T-helper 22 cell (primary cell): ENCODE measurements around the gene TAAR6.
"Not testable (repeated sequence)": the region's sequence is repeated elsewhere in the genome, so short reads cannot be mapped to it uniquely, and the experiment has no call there.

ENCODE experiments used
- DNase-seq: peaks from one replicate; pipeline ENCODE4 v3.0.0-alpha.2; 2020; ENCODE audit warnings: low read depth

TAAR6 gene, protein sequence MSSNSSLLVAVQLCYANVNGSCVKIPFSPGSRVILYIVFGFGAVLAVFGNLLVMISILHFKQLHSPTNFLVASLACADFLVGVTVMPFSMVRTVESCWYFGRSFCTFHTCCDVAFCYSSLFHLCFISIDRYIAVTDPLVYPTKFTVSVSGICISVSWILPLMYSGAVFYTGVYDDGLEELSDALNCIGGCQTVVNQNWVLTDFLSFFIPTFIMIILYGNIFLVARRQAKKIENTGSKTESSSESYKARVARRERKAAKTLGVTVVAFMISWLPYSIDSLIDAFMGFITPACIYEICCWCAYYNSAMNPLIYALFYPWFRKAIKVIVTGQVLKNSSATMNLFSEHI

DNA sequence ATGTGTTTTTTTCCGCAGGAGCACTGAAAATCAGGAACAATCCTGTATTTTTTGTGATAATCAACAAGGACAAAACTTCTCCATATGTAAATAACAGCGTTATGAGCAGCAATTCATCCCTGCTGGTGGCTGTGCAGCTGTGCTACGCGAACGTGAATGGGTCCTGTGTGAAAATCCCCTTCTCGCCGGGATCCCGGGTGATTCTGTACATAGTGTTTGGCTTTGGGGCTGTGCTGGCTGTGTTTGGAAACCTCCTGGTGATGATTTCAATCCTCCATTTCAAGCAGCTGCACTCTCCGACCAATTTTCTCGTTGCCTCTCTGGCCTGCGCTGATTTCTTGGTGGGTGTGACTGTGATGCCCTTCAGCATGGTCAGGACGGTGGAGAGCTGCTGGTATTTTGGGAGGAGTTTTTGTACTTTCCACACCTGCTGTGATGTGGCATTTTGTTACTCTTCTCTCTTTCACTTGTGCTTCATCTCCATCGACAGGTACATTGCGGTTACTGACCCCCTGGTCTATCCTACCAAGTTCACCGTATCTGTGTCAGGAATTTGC lies at the start of gene TAAR6:
TSS of gene TAAR6 (plus strand) at position 102 of the 557 bp plus-strand sequence. CDS start at position 102, 0 bp downstream.
- DNase-seq: no peak

DNA sequence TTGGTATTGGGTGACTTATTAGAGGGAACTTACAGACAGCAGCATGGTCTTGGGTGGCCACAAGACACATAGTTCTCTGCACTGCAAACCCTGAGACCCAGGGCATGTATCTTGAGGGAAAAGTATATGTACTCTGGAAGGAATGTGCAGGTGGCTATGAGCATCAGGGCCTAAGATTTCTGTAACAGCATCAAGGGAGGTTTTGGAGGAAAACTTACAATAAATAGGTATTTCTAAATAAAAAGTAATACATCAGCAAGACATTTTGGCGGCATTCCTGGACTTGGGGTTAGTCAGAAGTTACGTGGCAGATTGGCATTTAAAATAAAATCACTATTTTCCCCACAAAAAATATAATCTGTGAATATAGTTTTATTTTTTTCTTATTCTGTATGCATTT lies 49.2 kb upstream of the TAAR6 start:
- no peak for DNase-seq

DNA sequence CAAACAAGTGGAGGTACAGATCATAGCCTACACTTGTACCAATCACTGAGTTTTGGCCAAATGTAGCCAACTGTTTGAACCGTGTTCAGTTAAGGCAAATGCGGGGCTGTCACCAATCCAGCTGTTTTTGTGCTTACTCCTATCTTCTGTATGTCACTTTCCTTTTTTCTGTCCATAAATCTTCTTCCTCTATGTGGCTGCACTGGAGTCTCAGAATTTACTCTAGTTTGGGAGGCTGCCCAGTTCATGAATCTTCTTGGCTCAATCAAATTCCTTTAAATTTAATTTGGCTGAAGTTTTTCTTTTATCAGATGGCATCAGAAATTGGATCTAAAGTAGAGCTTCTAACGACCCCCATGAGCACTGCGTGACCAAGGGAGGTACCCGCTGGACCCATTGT lies 45.5 kb upstream of the TAAR6 start:
- no peak for DNase-seq

DNA sequence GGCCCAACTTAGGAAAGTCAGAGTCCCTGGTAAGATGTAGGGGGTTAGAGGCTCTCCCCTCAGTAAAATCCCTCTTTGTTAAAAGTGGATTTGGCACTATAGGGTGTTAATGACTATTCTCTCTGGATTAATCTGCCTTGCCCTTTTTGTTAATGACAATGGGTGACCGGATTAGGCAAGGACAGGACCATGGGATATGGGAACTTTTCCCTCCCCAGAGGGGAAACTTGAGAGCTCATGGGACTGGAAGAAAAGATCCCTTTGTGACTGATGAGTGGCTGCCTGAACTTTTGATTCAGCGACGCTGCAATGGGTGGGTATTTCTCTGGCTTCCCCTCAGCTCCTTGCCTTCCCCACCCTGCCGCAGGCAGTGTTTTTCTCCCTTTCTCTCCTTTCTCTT lies 44.3 kb upstream of the TAAR6 start:
- DNase-seq: no peak

DNA sequence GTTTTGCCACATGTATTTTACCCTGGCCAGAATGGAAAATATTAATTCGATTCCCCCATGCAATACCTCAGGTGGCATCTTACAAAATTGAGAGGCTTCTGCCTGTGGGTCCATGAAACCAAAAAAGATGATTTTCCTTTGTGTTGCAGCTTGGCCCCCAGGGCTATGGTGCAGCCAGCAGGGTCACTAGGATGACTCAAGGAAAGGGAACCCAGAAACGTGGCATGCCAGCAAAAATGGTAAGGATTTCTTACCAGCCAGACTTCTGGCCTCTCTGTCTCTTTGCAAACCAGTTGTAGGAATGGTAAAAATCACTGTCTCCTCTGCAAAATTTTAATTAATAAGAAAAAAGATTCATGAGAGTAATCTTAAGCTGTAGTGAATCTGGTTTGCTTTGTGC lies 43.7 kb upstream of the TAAR6 start:
- no peak for DNase-seq

DNA sequence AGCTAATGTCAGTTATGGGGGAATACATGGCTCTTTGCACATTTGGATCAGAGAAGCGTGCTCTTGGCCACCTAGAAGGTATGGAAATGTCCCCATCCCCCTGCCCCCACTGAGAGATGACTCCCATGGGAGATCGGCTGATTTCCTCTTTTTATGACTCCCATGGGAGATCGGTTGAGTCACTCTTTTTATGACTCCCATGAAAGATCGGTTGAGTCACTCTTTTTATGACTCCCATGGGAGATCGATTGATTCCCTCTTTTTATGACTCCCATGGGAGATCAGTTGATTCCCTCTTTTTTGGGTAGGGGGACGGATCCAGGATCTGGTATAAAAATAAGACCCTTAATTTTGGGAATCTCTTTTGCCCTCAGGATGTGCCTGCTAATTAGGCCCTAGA lies 42.3 kb upstream of the TAAR6 start:
- no peak for DNase-seq

DNA sequence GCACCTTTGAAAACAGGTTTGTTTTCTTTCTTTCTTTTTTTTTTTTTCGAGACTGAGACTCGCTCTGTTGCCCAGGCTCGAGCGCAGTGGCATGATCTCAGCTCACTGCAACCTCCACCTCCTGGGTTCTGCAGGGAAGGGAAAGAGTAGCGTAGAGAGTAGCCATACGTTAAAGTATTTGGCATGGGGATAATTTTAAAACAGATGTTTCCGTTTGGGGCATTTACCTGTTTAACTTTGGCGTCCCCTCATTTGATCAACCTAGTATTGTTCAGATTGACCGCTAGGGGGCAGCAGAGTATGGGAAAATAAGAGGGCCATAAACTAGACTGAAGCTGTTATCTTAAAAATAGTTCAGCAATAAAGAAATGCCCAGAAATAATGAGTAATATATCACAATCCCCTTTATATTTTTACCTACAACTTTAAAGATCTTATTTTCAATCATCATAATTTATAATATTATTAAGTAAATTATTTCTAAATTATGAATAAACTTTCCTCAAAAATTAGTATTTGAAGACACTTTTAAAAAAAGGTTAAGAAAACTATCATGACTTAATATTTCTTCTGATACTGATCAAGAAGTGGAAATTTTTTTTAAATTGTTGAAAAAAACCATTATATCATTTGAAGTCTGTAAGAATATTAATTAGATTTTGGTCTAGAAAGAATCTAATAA lies 39.7 kb upstream of the TAAR6 start:
- peak; percentile 12 for DNase-seq

DNA sequence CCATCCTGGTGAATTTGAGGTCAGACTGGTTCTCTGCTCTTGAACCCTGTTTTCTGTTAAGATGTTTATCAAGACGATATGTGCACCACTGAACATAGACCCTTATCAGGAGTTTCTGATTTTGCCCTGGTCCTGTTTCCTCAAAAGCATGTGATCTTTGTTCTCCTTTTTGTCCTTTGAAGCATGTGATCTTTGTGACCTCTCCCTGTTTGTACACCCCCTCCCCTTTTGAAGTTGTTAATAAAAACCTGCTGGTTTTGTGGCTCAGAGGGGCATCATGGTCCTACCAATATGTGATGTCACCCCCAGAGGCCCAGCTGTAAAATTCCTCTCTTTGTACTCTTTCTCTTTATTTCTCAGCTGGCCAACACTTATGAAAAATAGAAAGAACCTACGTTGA lies 35.6 kb upstream of the TAAR6 start:
- DNase-seq: not testable (repeated sequence)

DNA sequence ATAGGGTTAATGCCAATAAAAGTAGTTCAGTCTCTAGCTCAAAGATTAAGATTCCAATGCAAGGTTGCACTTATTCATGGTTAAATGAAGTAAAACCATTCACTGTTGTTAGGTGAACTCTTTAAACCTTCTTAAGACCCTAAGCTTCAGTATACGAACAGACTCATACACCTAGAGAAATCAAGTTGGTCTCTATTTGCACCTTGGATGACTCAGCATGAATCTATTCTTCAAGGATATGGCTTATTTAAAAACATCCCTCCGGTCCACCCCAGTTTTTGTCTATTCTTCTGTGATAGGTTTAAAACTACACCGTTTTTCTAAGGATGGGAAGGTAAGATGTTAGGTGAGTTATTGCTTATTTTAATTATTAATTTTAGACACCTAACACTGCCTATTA lies 33.0 kb upstream of the TAAR6 start:
- no peak for DNase-seq

DNA sequence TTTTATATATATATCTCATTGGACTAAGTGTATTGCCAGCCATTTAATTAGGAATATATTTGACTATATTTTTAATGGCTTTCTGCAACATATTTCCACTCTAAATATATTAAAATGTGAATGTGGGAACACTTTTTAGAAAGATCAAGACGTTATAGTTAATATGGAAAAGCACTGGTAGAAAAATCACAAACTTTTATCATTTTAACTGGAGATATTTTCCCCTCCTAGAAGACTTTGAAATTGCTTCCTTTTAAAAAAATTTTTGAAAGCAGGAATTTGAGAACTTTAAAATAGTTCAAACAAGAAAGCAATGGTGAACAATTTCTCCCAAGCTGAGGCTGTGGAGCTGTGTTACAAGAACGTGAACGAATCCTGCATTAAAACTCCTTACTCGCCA lies 32.1 kb upstream of the TAAR6 start, which contains the start of gene TAAR9:
TSS of gene TAAR9 (plus strand) at position 301 of the 400 bp plus-strand sequence. CDS start at position 314, 13 bp downstream.
- DNase-seq: no peak

DNA sequence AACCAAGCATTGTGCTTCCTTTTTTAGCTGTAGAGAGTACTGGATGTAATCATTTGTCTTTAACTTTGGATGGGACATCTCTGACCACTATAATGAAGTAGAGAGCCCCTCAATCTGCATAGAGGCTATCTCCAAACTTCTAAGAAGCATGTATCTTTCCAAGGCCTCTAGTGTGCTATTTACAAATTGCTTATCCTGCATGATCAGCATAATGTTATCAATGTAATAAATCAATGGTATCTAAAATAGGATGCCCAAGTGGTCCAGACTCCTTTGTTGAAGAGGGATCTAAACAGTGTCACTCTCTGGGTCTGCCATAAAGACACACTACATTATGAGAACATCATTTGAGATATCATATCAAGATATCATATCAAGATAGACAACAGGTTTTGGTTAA lies 25.3 kb upstream of the TAAR6 start:
- no peak for DNase-seq

DNA sequence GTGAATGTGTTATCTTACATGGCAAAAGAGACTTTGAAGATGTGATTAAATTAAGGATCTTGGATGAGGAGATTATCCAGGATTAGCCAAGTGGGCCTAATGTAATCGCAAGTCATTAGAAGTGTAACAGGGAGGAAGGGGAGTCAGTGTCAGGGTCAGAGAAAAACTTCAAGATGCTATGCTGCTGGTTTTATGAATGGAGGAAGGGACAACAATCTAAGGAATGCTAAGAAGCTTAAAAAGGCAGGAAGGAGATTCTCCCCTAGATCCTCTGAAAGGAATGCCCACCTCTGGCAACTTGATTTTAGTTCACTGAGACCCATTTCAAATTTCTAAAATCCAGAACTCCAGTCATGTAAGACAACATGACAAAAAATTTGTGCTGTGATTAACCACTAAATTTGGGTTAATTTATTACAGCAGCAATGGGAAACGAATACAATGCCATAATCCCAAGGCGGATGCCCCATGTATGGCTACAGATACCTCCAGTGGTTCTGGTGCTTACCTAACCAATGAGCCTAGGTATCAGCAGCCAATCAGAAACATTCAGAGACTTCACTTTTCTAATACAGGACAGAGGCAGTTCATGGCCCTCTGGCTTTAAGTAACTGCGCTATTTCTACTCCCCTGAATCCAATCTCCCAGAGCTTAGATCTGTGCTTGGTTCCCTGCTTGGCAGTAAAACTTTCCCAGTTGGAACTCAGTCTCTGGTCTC lies 21.2 kb upstream of the TAAR6 start:
- DNase-seq: no peak

DNA sequence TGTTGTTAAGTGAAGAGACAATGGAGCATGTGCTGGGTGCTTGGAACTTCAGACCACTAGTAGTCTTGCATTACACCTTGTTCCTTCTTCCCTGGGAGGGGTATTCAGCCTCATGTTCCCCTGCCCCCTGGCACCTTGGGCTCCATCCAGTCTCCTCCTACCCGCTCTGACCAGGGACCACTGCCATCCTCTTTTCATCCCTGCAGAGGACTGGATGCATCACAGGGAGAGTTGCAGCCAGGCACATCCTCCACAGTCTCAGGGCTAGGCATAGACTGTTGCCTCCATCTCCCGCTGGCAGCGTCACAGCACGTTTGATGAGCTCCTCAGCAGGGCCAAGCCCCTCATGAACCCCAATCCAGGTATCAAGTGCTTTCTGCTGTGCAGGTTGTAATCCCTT lies 18.9 kb upstream of the TAAR6 start:
- DNase-seq: no peak

DNA sequence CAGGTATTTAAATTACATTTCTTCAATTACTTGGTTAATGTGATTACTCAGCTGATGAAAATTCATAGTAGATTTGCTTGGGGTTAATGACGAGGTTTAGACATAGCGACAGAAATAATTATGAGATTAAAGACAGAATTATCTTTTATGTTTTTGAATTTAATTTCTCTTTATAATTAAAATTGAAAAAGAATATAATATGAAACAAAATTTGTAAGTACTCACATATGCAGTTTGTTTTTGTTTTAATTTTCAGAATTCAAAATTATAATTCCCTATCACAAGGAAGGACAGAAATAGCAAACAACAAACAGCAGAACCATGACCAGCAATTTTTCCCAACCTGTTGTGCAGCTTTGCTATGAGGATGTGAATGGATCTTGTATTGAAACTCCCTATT lies 17.8 kb upstream of the TAAR6 start, which contains the start of gene TAAR8:
TSS of gene TAAR8 (plus strand) at position 301 of the 400 bp plus-strand sequence. CDS start at position 322, 21 bp downstream.
- no peak for DNase-seq

DNA sequence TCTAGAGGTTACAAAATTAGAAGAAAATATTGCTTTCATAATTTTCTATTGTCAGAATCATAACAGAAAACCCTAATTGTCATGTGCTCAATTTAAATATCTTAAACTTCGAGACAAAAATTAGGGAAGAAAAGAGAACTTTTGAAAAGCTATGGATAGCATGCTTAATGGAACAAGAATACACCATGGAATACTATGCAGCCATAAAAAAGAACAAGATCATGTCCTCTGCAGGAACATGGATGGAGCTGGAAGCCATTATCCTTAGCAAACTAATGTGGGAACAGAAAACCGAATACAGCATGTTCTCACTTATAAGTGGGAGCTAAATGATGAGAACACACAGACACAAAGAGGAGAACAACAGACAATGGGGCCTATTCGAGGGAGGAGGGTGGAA lies 10.0 kb upstream of the TAAR6 start:
- not testable (repeated sequence) for DNase-seq

DNA sequence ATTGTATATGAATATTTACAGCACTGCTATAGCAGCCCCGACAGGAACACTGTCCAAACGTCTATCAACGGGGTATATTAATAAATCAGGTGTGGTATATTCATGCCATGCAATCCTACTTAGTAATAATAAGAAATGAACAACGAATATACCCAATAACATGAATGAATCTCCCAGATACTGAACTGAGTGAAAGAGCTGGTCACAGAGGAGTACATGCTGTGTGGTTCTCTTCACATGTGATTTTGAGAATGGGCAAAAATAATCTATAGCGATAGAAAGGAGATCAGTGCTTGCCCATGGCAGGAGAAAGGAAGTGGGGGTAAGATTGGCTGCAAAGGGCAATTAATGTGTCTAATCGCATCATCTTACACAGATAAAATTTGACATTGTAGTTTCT lies 3.7 kb upstream of the TAAR6 start:
- DNase-seq: no peak

DNA sequence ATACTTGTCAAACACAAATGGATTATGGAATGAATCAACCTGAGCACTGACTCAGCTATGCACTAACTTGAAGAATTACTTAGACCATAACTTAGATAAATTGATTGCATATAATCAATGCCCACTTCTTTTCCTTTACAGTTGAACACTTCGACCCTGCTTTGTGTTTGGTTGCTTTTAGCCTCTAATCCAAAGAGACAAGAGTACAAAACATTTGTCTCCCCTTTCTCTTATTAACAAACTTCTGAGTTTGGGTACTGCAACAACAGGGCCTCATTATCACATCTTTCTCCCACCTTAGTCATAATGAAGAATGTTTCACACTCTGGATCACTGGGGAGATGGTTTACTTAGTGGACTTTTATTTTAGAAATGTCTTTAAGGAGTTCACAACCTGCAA lies 2.6 kb upstream of the TAAR6 start:
- DNase-seq: no peak

DNA sequence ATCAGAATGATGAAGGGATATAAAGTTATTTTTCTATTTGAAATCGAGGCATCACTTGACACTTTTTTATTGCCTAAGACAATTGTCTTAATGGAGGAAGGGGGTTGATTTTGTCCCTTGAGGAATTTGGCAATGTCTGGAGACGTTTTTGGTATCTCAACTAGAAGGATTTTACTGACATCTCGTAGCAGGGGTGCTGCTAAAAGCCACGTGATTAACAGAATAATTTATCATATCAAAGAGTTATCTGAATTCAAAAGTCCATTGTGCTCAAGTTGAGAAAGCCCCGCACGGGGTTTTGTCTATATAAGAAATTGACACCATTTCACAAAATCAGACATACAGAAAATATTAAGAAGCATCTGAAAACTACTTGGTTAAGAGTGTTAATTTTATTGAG lies 1.5 kb upstream of the TAAR6 start:
- no peak for DNase-seq

DNA sequence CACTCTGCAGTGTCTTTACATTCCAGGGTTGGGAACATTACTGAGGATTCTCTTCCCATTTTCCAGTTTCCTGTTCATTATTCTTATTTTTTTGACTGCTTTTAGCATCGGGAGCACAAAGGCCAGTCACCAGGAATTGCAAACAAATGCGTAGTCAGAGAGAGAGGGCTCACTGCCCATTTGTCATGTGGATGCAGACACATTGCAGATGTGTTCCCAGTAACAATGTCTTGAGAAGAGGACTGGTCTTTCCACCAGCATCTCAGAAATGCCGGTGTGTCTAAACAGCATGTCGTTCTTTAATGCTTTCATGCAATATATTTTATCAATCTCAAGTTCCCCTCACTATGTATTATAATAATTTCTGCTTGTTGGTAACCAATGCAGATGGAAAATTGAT lies 952 bp upstream of the TAAR6 start:
- DNase-seq: no peak

DNA sequence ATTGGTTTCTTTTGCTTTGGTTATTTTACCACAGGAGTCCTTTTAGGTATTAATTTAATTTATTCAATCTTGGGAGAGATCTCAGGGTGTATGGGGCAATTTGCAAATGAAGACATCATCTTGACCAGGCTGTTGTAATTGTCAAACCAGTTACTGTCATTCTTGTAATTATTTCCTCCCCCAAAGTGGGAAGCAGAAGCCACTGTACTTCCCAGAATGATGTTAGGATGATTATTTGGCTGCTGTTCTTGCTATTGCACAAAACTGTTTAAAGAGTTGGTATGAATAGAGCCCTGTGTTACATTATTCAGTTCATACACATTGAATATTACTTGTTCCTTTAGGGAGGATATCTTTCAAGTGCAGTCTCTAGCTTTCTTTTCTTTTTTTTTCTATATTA lies 1.7 kb downstream of the TAAR6 start:
- DNase-seq: no peak

DNA sequence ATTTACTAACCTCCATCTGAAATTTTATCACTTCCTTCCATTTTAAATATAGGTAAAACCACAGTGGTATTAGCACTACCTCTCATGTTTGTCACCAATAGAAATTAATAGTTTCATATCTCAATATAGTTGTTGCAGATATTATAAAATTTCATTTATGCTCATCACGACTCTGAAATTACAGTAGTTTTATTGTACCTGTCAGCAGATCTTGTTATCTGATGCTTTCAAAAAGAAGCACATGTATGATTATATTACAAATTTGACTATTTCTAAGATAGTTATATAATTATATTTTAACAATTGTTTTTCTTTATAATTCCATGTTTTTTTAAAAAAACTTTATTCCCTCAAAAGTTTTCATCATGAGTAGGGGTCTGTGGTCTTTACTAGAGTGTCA lies 14.6 kb downstream of the TAAR6 start:
- DNase-seq: no peak

DNA sequence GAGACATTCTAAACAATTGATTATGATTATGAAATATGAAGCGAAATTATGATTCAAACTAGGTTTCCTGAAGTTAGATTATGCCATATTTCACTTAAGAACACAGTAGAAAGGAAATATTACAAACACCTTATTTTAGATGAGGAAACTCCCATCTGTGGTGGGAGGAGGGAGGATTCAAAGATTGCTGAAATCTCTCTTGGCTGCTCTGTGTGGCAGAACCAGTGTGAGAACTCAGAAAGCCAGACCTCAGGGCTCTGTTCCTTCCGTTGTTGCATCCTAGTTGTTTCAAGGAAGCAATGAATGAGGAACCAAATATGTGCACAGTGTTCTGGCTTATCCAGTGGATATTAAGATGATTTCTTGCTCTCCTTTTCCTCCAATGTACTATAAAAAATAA lies 17.3 kb downstream of the TAAR6 start:
- DNase-seq: no peak

DNA sequence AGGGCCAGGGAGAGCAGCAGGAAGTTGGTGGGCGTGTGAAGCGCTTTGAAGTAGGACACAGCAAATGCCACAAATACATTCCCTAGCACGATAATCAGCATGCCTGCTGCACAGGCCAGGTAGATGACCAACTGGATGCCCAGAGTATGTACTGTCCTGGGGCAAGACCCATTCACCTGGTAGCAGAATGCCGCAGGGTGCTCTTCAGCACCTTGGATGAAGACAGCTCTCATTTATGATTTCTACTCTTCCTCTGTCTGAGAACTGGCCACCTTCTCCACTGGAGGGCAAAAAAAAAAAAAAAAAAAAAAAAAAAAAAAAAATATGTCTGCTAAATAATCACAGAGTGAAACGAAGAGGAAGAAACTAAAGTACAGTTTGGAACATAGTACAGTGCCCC lies 19.3 kb downstream of the TAAR6 start, which contains the start of gene TAAR5:
TSS of gene TAAR5 (minus strand) at position 288 of the 400 bp plus-strand sequence. CDS start at position 233, 55 bp downstream.
- DNase-seq: no peak
